ENCODE results near the gene TNFAIP8.
"Not testable (repeated sequence)": the region's sequence is repeated elsewhere in the genome, so short reads cannot be mapped to it uniquely, and the experiment has no call there.

The TNFAIP8 gene

DNA sequence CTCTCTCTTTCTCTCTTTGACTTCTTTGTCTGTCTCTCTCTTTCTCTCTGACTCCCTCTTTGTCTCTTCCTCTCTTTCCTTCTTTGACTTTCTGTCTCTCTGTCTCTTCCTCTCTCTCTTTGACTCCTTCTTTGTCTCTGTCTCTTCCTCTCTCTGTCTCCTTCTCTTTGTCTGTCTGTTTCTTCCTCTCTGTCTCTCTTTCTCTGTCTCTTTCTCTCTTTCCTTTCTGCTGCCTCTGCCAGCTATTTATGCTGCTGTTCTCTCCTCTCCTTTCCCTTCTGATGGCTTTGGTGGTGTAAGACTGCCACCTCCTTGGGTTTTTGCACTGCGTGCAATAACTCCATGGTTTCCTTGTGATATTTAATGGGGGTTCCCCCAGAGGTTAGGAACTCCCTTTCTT is 72.3 kb downstream of the TNFAIP8 start:
- not testable (repeated sequence) for DNase-seq

DNA sequence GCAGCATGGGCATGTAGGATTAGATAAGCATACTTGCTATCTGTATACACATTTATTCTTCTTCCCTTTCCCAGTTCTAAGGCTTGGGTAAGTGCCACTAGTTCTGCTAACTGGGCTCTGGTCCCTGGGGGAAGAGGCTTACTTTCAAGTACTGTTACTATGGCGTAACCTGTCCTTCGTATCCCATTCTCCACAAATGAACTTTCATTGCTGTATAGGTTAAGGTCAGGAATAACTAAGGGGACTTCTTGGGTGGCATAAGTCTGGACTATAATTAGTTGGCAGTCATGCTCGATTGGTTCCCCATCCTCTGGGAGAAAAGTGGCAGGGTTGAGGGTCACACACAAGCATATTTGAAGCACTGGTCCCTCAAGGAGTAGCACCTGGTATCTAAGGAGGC is 72.8 kb downstream of the TNFAIP8 start:
- not testable (repeated sequence) for DNase-seq

DNA sequence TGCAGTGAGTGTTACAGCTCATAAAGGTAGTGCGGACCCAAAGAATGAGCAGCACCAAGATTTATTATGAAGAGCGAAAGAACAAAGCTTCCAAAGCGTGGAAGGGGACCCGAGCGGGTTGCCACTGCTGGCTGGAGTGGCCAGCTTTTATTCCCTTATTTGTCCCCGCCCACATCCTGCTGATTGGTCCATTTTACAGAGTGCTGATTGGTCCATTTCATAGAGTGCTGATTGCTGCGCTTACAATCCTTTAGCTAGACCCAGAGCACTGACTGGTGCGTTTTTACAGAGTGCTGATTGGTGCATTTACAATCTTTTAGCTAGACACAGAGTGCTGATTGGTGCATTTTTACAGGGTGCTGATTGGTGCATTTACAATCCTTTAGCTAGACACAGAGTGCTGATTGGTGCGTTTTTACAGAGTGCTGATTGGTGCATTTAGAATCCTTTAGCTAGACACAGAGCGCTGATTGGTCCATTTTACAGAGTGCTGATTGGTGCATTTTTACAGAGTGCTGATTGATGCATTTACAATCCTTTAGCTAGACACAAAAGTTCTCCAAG is 76.9 kb downstream of the TNFAIP8 start:
- not testable (repeated sequence) for DNase-seq

DNA sequence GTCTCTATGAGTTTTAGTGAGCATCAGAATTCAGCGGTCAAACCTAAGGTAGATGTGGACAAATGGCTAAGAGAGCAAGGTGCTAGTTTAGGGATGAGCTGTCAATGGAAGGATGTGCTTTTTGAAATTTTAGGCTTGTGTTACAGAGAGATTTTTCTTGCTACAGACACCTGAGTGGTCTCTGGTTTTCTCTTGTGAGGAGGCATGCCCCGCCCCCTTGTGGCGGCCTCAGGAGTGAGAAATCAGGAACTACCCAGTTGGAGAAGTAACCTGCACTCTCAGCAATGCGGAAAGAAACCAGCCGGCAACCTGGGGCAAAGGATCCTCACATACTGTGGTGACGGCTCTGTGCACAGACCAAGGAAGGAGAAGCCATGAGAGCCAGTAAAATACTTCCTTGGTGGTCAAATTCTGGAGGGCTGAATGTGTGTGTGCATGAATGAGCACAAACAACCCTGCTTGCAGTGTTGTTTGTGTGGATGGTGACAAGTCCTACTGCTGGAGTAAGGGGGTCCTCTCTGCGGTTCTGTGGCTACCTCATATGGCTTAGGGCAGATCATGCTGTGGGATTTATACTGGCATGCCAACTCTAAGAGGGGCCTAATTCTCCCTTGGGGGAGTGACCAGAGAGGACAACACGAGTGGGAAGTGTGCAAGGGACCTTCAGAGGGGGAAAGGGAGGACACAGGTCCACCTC is 79.8 kb downstream of the TNFAIP8 start:
- no peak for DNase-seq

DNA sequence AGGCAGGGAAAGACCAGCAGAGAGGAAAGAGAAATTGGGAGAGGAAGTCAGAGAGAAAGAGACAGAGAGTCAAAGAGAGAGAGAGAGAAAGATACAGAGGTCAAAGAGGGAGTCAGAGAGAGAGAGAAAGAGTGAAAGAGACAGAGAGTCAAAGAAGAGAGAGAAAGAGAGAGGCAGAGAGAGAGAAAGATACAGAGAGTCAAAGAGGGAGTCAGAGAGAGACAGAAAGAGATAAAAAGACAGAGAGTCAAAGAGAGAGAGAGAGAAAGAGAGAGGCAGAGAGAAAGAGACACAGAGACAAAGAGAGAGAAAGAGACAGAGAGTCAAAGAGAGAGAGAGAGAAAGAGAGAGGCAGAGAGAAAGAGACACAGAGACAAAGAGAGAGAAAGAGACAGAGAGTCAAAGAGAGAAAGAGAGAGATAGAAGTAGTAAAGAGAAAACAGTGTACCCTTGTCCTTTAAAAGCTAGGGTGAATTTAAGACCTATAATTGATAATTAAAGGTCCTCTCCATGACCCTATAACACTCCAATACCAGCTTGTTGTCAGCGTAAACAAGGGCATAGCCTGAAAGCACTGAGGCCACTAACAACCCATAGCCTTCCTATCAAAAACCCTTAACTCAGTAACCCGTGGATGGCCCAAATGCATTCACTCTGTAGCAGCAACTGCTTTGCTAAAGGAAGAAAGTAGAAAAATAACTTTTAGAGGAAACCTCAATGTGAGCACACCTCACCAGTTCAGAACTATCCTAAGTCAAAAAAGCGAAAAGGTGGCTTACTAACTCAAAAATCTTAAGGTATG is 82.2 kb downstream of the TNFAIP8 start:
- DNase-seq: not testable (repeated sequence)

DNA sequence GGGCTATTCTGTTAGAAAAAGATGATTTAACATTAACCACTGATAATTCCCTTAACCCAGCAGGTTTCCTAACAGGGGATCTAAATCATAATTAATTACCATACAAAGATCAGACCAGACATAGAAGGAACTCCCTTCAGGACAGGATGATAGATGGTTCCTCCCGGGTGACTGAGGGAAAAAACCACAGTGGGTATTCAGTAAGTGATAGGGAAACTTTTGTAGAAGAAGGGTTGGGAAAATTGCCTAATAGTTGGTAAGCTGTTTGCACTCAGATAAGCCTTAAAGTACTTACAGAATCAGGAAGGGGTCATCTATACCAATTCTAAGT is 82.7 kb downstream of the TNFAIP8 start:
- DNase-seq: not testable (repeated sequence)

DNA sequence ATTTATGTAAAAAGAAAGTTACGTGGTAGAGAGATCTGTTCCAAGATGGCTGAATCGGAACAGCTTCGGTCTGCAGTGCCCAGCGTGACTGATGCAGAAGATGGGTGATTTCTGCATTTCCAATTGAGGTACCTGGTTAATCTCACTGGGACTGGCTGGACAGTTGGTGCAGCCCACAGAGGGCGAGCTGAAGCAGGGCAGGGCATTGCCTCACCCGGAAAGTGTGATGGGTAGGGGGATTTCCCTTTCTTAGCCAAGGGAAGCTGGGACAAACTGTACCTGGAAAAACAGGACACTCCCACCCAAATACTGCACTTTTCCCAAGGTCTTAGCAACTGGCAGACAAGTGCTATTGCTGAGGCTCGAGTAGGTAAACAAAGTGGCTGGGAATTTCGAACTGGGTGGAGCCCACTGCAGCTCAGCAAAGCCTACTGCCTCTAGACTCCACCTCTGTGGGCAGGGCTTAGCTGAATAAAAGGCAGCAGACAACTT is 83.4 kb downstream of the TNFAIP8 start:
- DNase-seq: no peak

DNA sequence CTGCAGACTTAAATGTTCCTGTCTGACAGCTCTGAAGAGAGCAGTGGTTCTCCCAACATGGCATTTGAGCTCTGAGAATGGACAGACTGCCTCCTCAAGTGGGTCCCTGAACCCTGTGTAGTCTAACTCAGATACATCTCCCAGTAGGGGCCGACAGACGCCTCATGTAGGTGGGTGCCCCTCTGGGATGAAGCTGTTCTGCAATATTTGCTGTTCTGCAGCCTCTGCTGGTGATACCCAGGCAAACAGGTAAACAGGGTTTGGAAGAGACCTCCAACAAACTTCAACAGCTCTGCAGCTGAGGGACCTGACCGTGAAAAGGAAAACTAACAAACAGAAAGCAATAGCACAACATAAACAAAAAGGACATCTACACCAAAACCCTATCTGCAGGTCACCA is 83.8 kb downstream of the TNFAIP8 start:
- not testable (repeated sequence) for DNase-seq

DNA sequence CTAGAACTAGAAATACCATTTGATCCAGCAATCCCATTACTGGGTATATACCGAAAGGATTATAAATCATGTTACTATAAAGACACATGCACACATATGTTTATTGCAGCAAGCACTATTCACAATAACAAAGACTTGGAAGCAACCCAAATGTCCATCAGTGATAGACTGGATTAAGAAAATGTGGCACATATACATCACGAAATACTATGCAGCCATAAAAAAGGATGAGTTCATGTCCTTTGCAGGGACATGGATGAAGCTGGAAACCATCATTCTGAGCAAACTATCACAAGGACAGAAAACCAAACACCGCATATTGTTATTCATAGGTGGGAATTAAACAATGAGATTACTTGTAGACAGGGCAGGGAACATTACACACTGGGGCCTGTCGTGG is 88.8 kb downstream of the TNFAIP8 start:
- not testable (repeated sequence) for DNase-seq

DNA sequence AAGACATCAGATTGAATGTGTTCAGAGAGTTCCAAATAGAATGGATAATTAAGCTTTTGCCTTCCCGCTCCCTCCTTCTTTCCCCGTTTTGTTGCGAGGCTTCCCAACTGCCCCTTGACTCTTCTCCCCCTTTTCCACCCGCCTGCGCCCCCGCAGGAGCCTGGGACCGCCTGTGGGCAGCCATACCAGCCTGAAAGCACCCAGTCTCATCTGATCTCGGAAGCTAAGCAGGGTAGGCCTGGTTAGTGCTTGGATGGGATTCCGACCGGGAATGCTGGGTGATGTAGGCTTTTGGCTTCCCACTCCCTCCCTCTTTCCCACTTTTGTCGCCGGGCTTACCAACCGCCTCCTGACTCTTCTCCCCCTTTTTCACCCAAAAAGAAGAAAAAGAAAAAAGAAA is 89.7 kb downstream of the TNFAIP8 start:
- DNase-seq: no peak

Measured in NCI-H2171 treated with DMSO at 0.1 percent for 48 hours (cell line).